IMR-90 (cell line): ENCODE results near the gene EXOC4. TPM values are rescaled to one million over a fixed set of nuclear protein-coding genes. Genes with fewer than 3 reads are reported as not detected.

Experiments
- ATAC-seq: fragments of 200-7000 bp; cut with Tn5 transposase; 2 replicates; pipeline ENCODE4 v1.9.1; 2020; ENCODE audit warnings: low read depth, mild to moderate bottlenecking, moderate library complexity
- BruUV-seq: library from RNA; stranded (reverse); fragments of 400-500 nt; replicated peaks from 2 replicates; lab custom pipeline; 2021; lab: Mats Ljungman, UMichigan
- CTCF ChIA-PET: fragments of 300-600 bp; formaldehyde crosslinking; extraction: SDS; loops from one replicate; lab custom pipeline; 2021; ENCODE audit warnings: antibody characterized with exemption; lab: Yijun Ruan, JAX
- POLR2A ChIA-PET: fragments of 300-600 bp; sonication (Branson Sonifier 250); formaldehyde crosslinking; loops from one replicate; lab custom pipeline; 2022; ENCODE audit warnings: antibody characterized with exemption; ENCODE audit not compliant: unreplicated experiment; lab: Charles Lee
- DNase-seq: peaks from one replicate; pipeline ENCODE4 v3.0.0; 2013
- H2AFZ ChIP-seq: replicated peaks from 2 replicates; pipeline ENCODE3; 2013; ENCODE audit warnings: low read length, mild to moderate bottlenecking; ENCODE audit not compliant: poor library complexity
- H2AK5ac ChIP-seq: 2 replicates; pipeline ENCODE4 v1.6.1; 2013; ENCODE audit warnings: low read depth, low read length, inconsistent platforms
- H2AK9ac ChIP-seq: replicated peaks from 2 replicates; pipeline ENCODE3; 2013; ENCODE audit warnings: mild to moderate bottlenecking, low read depth, low read length, moderate library complexity; ENCODE audit not compliant: poor library complexity
- H2BK120ac ChIP-seq: 2 replicates; pipeline ENCODE4 v1.6.1; 2013; ENCODE audit warnings: low read depth, low read length, inconsistent platforms
- H2BK15ac ChIP-seq: 3 replicates; pipeline ENCODE4 v1.6.1; 2013; ENCODE audit warnings: low read depth, low read length, inconsistent platforms
- H2BK20ac ChIP-seq: 2 replicates; pipeline ENCODE4 v1.6.1; 2013; ENCODE audit warnings: low read depth, mild to moderate bottlenecking, inconsistent platforms, low read length, moderate library complexity
- H2BK5ac ChIP-seq: 2 replicates; pipeline ENCODE4 v1.6.1; 2013; ENCODE audit warnings: mild to moderate bottlenecking, low read depth, low read length, inconsistent platforms; ENCODE audit not compliant: poor library complexity, severe bottlenecking
- H3K14ac ChIP-seq: replicated peaks from 2 replicates; pipeline ENCODE4 v1.6.1; 2013; ENCODE audit warnings: low read depth, low read length, inconsistent platforms
- H3K18ac ChIP-seq: 2 replicates; pipeline ENCODE4 v1.6.1; 2013; ENCODE audit warnings: low read depth, low read length, control low read depth
- H3K23ac ChIP-seq: 2 replicates; pipeline ENCODE4 v1.6.1; 2013; ENCODE audit warnings: low read depth, low read length, inconsistent platforms
- H3K27ac ChIP-seq: 2 replicates; pipeline ENCODE4 v1.5.1; 2013; ENCODE audit warnings: mild to moderate bottlenecking, control low read depth, low read length; ENCODE audit not compliant: insufficient read depth
- H3K27me3 ChIP-seq: 2 replicates; pipeline ENCODE4 v1.6.1; 2013; ENCODE audit warnings: low read length; ENCODE audit not compliant: control insufficient read depth, insufficient read depth
- H3K36me3 ChIP-seq: 2 replicates; pipeline ENCODE4 v1.6.1; 2013; ENCODE audit warnings: low read length, mixed read lengths; ENCODE audit not compliant: control insufficient read depth, insufficient read depth
- H3K4ac ChIP-seq: 2 replicates; pipeline ENCODE4 v1.6.1; 2013; ENCODE audit warnings: low read depth, low read length, inconsistent platforms
- H3K4me1 ChIP-seq: 2 replicates; pipeline ENCODE4 v1.6.1; 2013; ENCODE audit warnings: low read length, mixed read lengths; ENCODE audit not compliant: control insufficient read depth, insufficient read depth
- H3K4me2 ChIP-seq: 2 replicates; pipeline ENCODE4 v1.6.1; 2013; ENCODE audit warnings: low read depth, mild to moderate bottlenecking, control low read depth, low read length, moderate library complexity
- H3K4me3 ChIP-seq: 2 replicates; pipeline ENCODE4 v1.5.1; 2013; ENCODE audit warnings: low read depth, mild to moderate bottlenecking, control low read depth, low read length, moderate library complexity; ENCODE audit not compliant: insufficient read depth
- H3K56ac ChIP-seq: 2 replicates; pipeline ENCODE4 v1.6.1; 2013; ENCODE audit warnings: low read length, inconsistent platforms; ENCODE audit not compliant: insufficient read depth; ENCODE audit errors: extremely low read depth
- H3K79me1 ChIP-seq, 2 experiments: 2 replicates each; pipeline ENCODE4 v1.6.1; 2013; ENCODE audit warnings: low read length in 2 of 2, inconsistent platforms in 1 of 2, low read depth in 1 of 2
- H3K9ac ChIP-seq: 2 replicates; pipeline ENCODE4 v1.6.1; 2013; ENCODE audit warnings: low read depth, low read length, control low read depth
- H3K9me1 ChIP-seq: 2 replicates; pipeline ENCODE4 v1.6.1; 2013; ENCODE audit warnings: low read length, inconsistent platforms; ENCODE audit not compliant: insufficient read depth
- H3K9me3 ChIP-seq: 2 replicates; pipeline ENCODE4 v1.6.1; 2013; ENCODE audit warnings: low read length; ENCODE audit not compliant: control insufficient read depth, insufficient read depth
- H4K20me1 ChIP-seq: 2 replicates; pipeline ENCODE4 v1.6.1; 2013; ENCODE audit warnings: low read length, inconsistent platforms; ENCODE audit not compliant: insufficient read depth
- H4K5ac ChIP-seq: 2 replicates; pipeline ENCODE4 v1.6.1; 2013; ENCODE audit warnings: mild to moderate bottlenecking, low read depth, low read length, control low read depth
- H4K8ac ChIP-seq, 2 experiments: 2 replicates each; pipeline ENCODE4 v1.6.1; 2013; ENCODE audit warnings: low read depth in 2 of 2, low read length in 2 of 2, control low read depth in 1 of 2, inconsistent platforms in 1 of 2
- H4K91ac ChIP-seq: 2 replicates; pipeline ENCODE4 v1.6.1; 2013; ENCODE audit warnings: low read depth, low read length, inconsistent platforms; ENCODE audit not compliant: insufficient read depth
- BHLHE40 ChIP-seq: fragments of 150-350 bp; IDR thresholded peaks from 2 replicates; pipeline ENCODE4 v1.6.1; 2016; ENCODE audit warnings: mild to moderate bottlenecking, low read depth, low read length
- CEBPB ChIP-seq: IDR thresholded peaks from 2 replicates; pipeline ENCODE4 v1.6.1; 2012; ENCODE audit warnings: low read depth, low read length, improper control_type of control experiment
- CHD1 ChIP-seq: IDR thresholded peaks from 2 replicates; pipeline ENCODE4 v1.6.1; 2012; ENCODE audit warnings: low read depth, low read length, improper control_type of control experiment
- CTCF ChIP-seq: conservative IDR thresholded peaks from 2 replicates; pipeline ENCODE4 v1.5.1; 2012; ENCODE audit warnings: mild to moderate bottlenecking, low read depth, low read length, improper control_type of control experiment
- ELK1 ChIP-seq: fragments of 150-350 bp; IDR thresholded peaks from 2 replicates; pipeline ENCODE4 v1.6.1; 2016; ENCODE audit warnings: low read depth, mild to moderate bottlenecking, low read length, moderate library complexity, borderline replicate concordance
- FOS ChIP-seq: fragments of 150-350 bp; IDR thresholded peaks from 2 replicates; pipeline ENCODE4 v1.6.1; 2016; ENCODE audit warnings: low read depth, low read length
- MAFK ChIP-seq: IDR thresholded peaks from 2 replicates; pipeline ENCODE4 v1.6.1; 2012; ENCODE audit warnings: low read depth, low read length, improper control_type of control experiment
- MAZ ChIP-seq: IDR thresholded peaks from 2 replicates; pipeline ENCODE4 v1.6.1; 2012; ENCODE audit warnings: low read depth, mild to moderate bottlenecking, low read length, improper control_type of control experiment, moderate library complexity, borderline replicate concordance
- MXI1 ChIP-seq: IDR thresholded peaks from 2 replicates; pipeline ENCODE4 v1.6.1; 2012; ENCODE audit warnings: low read depth, mild to moderate bottlenecking, low read length, moderate library complexity, borderline replicate concordance
- NFE2L2 ChIP-seq: fragments of 150-350 bp; IDR thresholded peaks from 2 replicates; pipeline ENCODE4 v1.6.1; 2016; ENCODE audit warnings: low read depth, mild to moderate bottlenecking, low read length
- POLR2A ChIP-seq: IDR thresholded peaks from 2 replicates; pipeline ENCODE4 v1.6.1; 2012; ENCODE audit warnings: mild to moderate bottlenecking, low read depth, low read length
- RAD21 ChIP-seq: IDR thresholded peaks from 2 replicates; pipeline ENCODE4 v1.6.1; 2012; ENCODE audit warnings: low read length, improper control_type of control experiment
- RCOR1 ChIP-seq: IDR thresholded peaks from 2 replicates; pipeline ENCODE4 v1.6.1; 2012; ENCODE audit warnings: mild to moderate bottlenecking, low read length, improper control_type of control experiment; ENCODE audit not compliant: insufficient replicate concordance
- RFX5 ChIP-seq: IDR thresholded peaks from 2 replicates; pipeline ENCODE4 v1.8.0; 2012; ENCODE audit warnings: low read depth, mild to moderate bottlenecking, low read length, moderate library complexity
- SMC3 ChIP-seq: fragments of 150-350 bp; IDR thresholded peaks from 2 replicates; pipeline ENCODE4 v1.6.1; 2016; ENCODE audit warnings: low read depth, mild to moderate bottlenecking, antibody characterized with exemption, low read length, moderate library complexity
- USF2 ChIP-seq: fragments of 150-350 bp; IDR thresholded peaks from 2 replicates; pipeline ENCODE4 v1.6.1; 2017; ENCODE audit warnings: mild to moderate bottlenecking, antibody characterized with exemption, low read length, low read depth
- dilution Hi-C: fragments of 300-500 bp; cut with HindIII; formaldehyde crosslinking; loops from one replicate; pipeline ENCODE4 v1.14.3; 2018; ENCODE audit warnings: low sequenced_read_pairs; ENCODE audit not compliant: unreplicated experiment
- in situ Hi-C: fragments of 300-500 bp; cut with MboI; formaldehyde crosslinking; loops from 3 replicates; pipeline ENCODE4 v1.14.3; 2019; ENCODE audit warnings: low sequenced_read_pairs, inconsistent platforms, mixed read lengths
- intact Hi-C: fragments of 100-400 bp; cut with micrococcal nuclease; formaldehyde crosslinking; loops from 2 replicates; pipeline ENCODE4 v1.10.0; 2022
- polyA plus RNA-seq, 3 experiments: library from polyadenylated mRNA; depleted of rRNA; stranded (reverse); fragments of >200 nt; gene quantifications; 2 replicates each; pipeline ENCODE4 v1.2.3, GENCODE V29; 2012; ENCODE audit warnings: low replicate concordance in 1 of 3
- total RNA-seq: library from RNA; depleted of rRNA; stranded (reverse); fragments of >200 nt; gene quantifications from 2 replicates; pipeline ENCODE4 v1.2.3, GENCODE V29; 2012

Gene EXOC4
- total and polyA plus RNA-seq, 2 of the 4 experiments (the other 2 are of a cell fraction): 25.4 to 94.6 TPM

- peaks cover 1% of the 10 kb centered on the region; the same call in 1 of the 2 replicates for H3K4me1 ChIP-seq
- H2AK9ac ChIP-seq: no peak overlapping the region
- no peak overlapping the region for H3K18ac ChIP-seq
- H3K36me3 ChIP-seq: no peaks in the 10 kb centered on the region
- H3K9me1 ChIP-seq: no peaks in the 10 kb centered on the region
- intact Hi-C loops (no loop called here), in situ Hi-C loops (no loop called here), dilution Hi-C loops (no loop called here)
- H3K14ac ChIP-seq: no peak overlapping the region
- DNase-seq (no peak), ATAC-seq (no peak)
- H3K4me2 ChIP-seq: no peak overlapping the region
- H2AFZ ChIP-seq: no peak overlapping the region
- no peaks in the 10 kb centered on the region for H3K27me3 ChIP-seq
- H3K56ac ChIP-seq: no peak overlapping the region
- H3K9me3 ChIP-seq: no peaks in the 10 kb centered on the region
- no peak overlapping the region for H3K27ac ChIP-seq
- H3K23ac ChIP-seq: no peak overlapping the region
- no TSS peak for BruUV-seq
- H3K9ac ChIP-seq: no peak overlapping the region
- H3K4ac ChIP-seq: no peak overlapping the region
- H2BK5ac ChIP-seq: no peak overlapping the region
- H4K91ac ChIP-seq: no peak overlapping the region
- no peaks in the 10 kb centered on the region for H4K20me1 ChIP-seq
- ChIA-PET POLR2A (no interaction called here), CTCF (interaction anchor here (1.8 kb wide), 1 partner anchor 9 kb away, joined by 9 read pairs; no protein-coding TSS in a partner anchor)
- H3K4me3 ChIP-seq: no peak overlapping the region
- H4K8ac ChIP-seq: no peak overlapping the region
- H2AK5ac ChIP-seq: no peak overlapping the region
- TF ChIP-seq CTCF (no peak), SMC3 (no peak), RFX5 (no peak), RCOR1 (no peak), CEBPB (no peak), NFE2L2 (no peak), ELK1 (no peak), RAD21 (no peak), FOS (no peak), MAFK (no peak), USF2 (no peak), CHD1 (no peak), BHLHE40 (no peak), POLR2A (no peak), MAZ (no peak), MXI1 (no peak)
- H2BK15ac ChIP-seq: no peak overlapping the region
- no peak overlapping the region for H2BK120ac ChIP-seq
- no peak overlapping the region for H4K5ac ChIP-seq
- H3K79me1 ChIP-seq: no peaks in the 10 kb centered on the region
- H2BK20ac ChIP-seq: no peak overlapping the region
Measured at GRCh38 chr7:133751079-133751478, 498.2 kb downstream of the EXOC4 start.
